GM12872 (cell line): Measurements from ENCODE around the gene PLB1.

Experiments
- CTCF ChIP-seq: IDR thresholded peaks from 3 replicates; pipeline ENCODE4 v1.5.1; 2011; ENCODE audit warnings: low read depth, mild to moderate bottlenecking, low read length, moderate library complexity; ENCODE audit not compliant: insufficient read depth

PLB1 gene

DNA sequence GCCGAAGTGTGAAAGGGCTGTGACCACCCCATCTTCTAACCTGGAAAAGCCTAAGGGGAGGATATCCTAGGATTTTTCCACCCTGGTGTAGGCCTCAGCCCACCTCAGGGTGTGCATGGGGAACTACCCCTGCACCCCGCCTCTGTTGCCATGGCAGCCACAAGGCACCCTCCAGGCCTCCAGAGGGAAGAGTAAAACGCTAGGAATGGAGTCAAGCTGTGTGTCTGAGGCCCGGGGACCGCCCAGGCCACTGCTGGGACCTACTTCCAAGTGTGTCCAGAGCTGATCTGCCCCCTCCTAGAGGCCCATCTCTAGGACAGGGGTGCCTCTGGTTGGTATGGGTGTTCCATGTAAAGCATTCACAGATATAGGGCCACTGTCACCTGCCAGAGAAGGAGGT, 86.7 kb downstream of the PLB1 start:
- TF ChIP-seq CTCF, result no peak

GRCh38 chr2:28583899-28584553, 88.2 kb downstream of the PLB1 start:
- TF ChIP-seq CTCF, result no peak

GRCh38 chr2:28586867-28587266, 91.0 kb downstream of the PLB1 start:
- TF ChIP-seq CTCF, result no peak

- no peak for TF ChIP-seq CTCF
Observed at GRCh38 chr2:28587526-28588291, 91.8 kb downstream of the PLB1 start.

GRCh38 chr2:28588292-28588670, 92.4 kb downstream of the PLB1 start:
- TF ChIP-seq CTCF, result no peak

DNA sequence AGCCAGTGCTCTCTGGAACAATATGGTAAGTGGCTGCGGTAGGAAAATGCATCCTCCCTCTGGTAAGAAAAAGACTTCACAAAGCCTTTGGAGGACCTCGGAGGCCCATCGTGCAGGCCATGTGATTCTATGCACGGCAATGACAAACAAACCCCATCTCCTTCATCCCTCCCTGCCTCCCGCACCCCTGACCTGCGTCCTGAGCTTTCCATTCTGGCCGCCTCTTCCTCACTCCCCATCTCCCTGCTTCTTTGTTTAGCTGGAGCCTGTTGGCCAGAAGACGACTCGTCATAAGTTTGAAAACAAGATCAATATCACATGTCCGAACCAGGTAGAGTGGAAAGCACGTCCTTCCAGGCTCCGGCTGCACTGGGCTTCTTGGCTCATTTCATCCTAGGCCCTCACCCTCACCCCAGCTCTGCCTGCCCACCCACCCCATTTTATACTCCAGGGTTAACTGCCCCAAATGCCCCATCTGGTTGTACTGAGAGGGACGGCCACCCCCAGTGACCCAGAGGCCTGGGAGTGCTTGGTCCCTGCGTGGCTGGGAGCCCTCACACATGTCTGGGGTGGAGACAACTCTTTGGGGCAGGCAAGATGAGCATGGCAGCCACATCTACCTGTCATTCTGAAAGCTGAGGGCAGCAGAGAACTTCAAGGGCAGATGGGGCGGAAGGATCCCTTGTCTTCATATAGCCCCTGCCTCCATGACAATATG, 94.0 kb downstream of the PLB1 start:
- TF ChIP-seq CTCF, result no peak

GRCh38 chr2:28590496-28591301, 94.8 kb downstream of the PLB1 start:
- no peak for TF ChIP-seq CTCF
